GM18526 (cell line): ENCODE results near the gene GCK.

Source experiments
- POLR2A ChIP-seq: IDR thresholded peaks from 3 replicates; pipeline ENCODE4 v1.6.1; 2011; ENCODE audit not compliant: insufficient read length; ENCODE audit errors: extremely low read depth

GCK gene

GRCh38 chr7:44195889-44196288 is 6.7 kb upstream of the GCK start:
- TF ChIP-seq POLR2A, result no peak

- no peak for TF ChIP-seq POLR2A
Observed at GRCh38 chr7:44194562-44195145, 5.4 kb upstream of the GCK start.

- no peak for TF ChIP-seq POLR2A
Observed at GRCh38 chr7:44194069-44194468, 4.8 kb upstream of the GCK start.

GRCh38 chr7:44193011-44193802 is 4.0 kb upstream of the GCK start:
- no peak for TF ChIP-seq POLR2A

- TF ChIP-seq POLR2A, result no peak
Observed at GRCh38 chr7:44191171-44191570, 1.9 kb upstream of the GCK start.

GRCh38 chr7:44189993-44190872 is 994 bp upstream of the GCK start:
- TF ChIP-seq POLR2A, result no peak

- no peak for TF ChIP-seq POLR2A
Observed at GRCh38 chr7:44188480-44189225, 586 bp downstream of the GCK start.

GRCh38 chr7:44187636-44188416 is 1.4 kb downstream of the GCK start:
- TF ChIP-seq POLR2A, result no peak

- no peak for TF ChIP-seq POLR2A
Observed at GRCh38 chr7:44186736-44187135, 2.5 kb downstream of the GCK start.

GRCh38 chr7:44185729-44186128 is 3.5 kb downstream of the GCK start:
- no peak for TF ChIP-seq POLR2A

GRCh38 chr7:44184873-44185446 is 4.3 kb downstream of the GCK start:
- TF ChIP-seq POLR2A, result no peak

- no peak for TF ChIP-seq POLR2A
Observed at GRCh38 chr7:44184206-44184872, 4.9 kb downstream of the GCK start.

GRCh38 chr7:44183386-44183785 is 5.9 kb downstream of the GCK start:
- TF ChIP-seq POLR2A, result no peak

- TF ChIP-seq POLR2A, result no peak
Observed at GRCh38 chr7:44182827-44183226, 6.4 kb downstream of the GCK start.

- TF ChIP-seq POLR2A, result no peak
Observed at GRCh38 chr7:44180631-44181030, 8.6 kb downstream of the GCK start.
